ENCODE measurements around the gene DTD1. TPM values are rescaled to one million over a fixed set of nuclear protein-coding genes. Genes with fewer than 3 reads are reported as not detected.

The DTD1 gene
- total RNA-seq, 4 donors from 2014 or later, result 6.0 to 18.8 (median 10.2) TPM

DNA sequence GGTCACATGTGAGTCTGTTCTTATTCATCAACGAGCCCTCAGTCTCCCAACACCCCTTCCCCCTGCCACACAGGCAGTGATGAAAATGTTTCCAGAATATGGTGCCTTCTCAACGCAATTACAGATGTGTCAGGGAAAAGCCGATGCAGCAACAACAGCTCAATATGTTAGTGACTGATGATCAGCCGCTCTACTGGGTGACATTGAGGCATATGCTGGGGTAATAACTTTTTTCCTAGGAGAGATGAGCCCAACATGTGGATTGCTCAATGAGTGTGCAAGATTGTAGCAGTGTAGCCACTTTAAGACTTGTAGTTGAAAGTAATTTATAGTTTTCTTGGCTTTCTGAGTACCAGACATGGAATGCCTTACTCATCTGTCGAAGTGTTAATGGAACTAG is 49.4 kb downstream of the DTD1 start:
- Histone ChIP-seq H3K27ac (no peak overlapping the region), H3K4me1 (no peaks in the 10 kb centered on the region), H3K4me3 (no peak overlapping the region), H3K36me3 (no peaks in the 10 kb centered on the region), H3K9me3 (no peaks in the 10 kb centered on the region), H3K27me3 (no peaks in the 10 kb centered on the region)
- TF ChIP-seq CTCF (IDR thresholded peaks at IDR 0.05) (no peak), POLR2A (IDR thresholded peaks at IDR 0.05) (no peak)
- DNase-seq, result no peak

DNA sequence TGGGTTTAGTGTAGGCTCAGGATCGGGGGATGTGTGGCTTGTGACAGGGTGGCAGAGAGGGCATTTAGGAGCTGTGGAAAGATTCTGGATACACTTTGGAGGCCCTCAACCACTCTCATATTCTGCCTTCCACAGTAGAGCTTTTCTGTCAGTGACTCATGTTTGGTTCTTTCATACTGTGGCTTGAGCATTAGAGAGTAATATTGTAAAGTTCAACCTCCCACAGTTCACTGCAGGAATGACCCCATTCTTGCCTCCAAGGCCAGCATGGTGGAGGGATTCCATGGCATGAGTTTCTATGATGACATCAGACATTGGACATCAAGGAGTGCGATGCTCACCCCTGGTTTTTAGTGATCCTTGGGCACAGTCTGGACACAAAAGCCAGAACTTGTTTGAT is 50.9 kb downstream of the DTD1 start:
- Histone ChIP-seq H3K4me3 (no peak overlapping the region), H3K36me3 (no peaks in the 10 kb centered on the region), H3K27ac (no peak overlapping the region), H3K27me3 (no peaks in the 10 kb centered on the region), H3K4me1 (no peaks in the 10 kb centered on the region), H3K9me3 (no peaks in the 10 kb centered on the region)
- no peak for TF ChIP-seq CTCF (IDR thresholded peaks at IDR 0.05)
- no peak for TF ChIP-seq POLR2A (IDR thresholded peaks at IDR 0.05)
- DNase-seq, result no peak

- Histone ChIP-seq H3K4me3 (no peak overlapping the region), H3K9me3 (no peaks in the 10 kb centered on the region), H3K36me3 (no peaks in the 10 kb centered on the region), H3K27me3 (no peaks in the 10 kb centered on the region), H3K27ac (no peak overlapping the region), H3K4me1 (no peaks in the 10 kb centered on the region)
- TF ChIP-seq POLR2A (IDR thresholded peaks at IDR 0.05), result no peak
- DNase-seq, result no peak
Observed at GRCh38 chr20:18639501-18639979, 51.7 kb downstream of the DTD1 start.

GRCh38 chr20:18645196-18645745 is 57.4 kb downstream of the DTD1 start:
- no peak for DNase-seq
- Histone ChIP-seq H3K27me3 (no peaks in the 10 kb centered on the region), H3K27ac (no peak overlapping the region), H3K36me3 (no peaks in the 10 kb centered on the region), H3K9me3 (no peaks in the 10 kb centered on the region), H3K4me1 (no peaks in the 10 kb centered on the region), H3K4me3 (no peak overlapping the region)
- TF ChIP-seq CTCF (IDR thresholded peaks at IDR 0.05), result no peak
- no peak for TF ChIP-seq POLR2A (IDR thresholded peaks at IDR 0.05)

DNA sequence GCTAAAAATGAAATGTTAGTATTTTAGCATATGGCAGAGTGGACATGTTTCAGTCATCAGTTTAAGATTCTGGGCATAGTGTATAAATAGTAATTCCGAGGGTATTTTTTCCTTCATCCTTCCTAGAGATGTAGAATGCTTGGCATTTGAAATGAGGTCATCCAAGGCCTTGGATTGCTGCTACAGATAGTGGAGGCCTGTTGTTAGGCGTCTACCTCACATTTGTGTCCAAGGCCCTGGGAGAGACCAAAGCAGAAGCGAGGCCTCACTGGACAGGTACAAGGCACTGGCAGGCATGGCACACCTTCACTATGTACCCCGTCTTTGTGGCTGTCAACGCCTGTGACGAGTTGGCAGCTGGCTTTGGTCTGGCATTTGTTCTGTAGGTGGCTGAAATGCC is 58.0 kb downstream of the DTD1 start:
- Histone ChIP-seq H3K36me3 (no peaks in the 10 kb centered on the region), H3K27me3 (no peaks in the 10 kb centered on the region), H3K9me3 (no peaks in the 10 kb centered on the region), H3K27ac (no peak overlapping the region), H3K4me1 (no peaks in the 10 kb centered on the region), H3K4me3 (no peak overlapping the region)
- no peak for TF ChIP-seq CTCF (IDR thresholded peaks at IDR 0.05)
- TF ChIP-seq POLR2A (IDR thresholded peaks at IDR 0.05), result no peak
- DNase-seq, result no peak

DNA sequence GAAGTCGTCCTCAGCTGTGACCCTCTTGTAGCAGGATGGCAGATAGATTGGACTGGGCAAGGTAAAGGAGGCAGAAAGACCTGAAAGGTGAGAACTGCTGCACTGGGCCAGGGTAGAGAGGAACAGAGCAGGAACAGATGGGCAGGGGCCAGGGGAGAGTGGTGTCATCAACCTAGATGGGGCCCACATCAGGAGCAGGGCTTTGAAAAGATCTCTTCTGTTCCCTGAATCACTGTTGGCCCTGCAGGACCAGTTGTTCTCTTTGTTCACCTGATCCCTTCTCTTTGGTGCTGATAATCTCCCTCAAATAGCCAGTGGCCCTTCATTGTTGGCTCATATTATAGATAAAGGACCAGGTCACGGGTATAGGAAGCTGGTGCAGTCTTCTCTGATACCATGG is 59.9 kb downstream of the DTD1 start:
- Histone ChIP-seq H3K4me3 (no peak overlapping the region), H3K36me3 (no peaks in the 10 kb centered on the region), H3K27ac (no peak overlapping the region), H3K9me3 (no peaks in the 10 kb centered on the region), H3K27me3 (no peaks in the 10 kb centered on the region), H3K4me1 (no peaks in the 10 kb centered on the region)
- TF ChIP-seq POLR2A (IDR thresholded peaks at IDR 0.05), result no peak
- no peak for TF ChIP-seq CTCF (IDR thresholded peaks at IDR 0.05)
- no peak for DNase-seq
